ENCODE data around the gene MYO1D.

MYO1D gene

GRCh38 chr17:32443827-32444300, 433.1 kb downstream of the MYO1D start:
- Histone ChIP-seq H3K9me3 (ENCODE audit: control insufficient read depth in 2 of 2, low read length in 2 of 2) (no peaks in the 10 kb centered on the region), H3K9ac (ENCODE audit: low read length in 2 of 2) (peak overlapping the region in 1 of 2 donors; percentile 51), H3K27ac (ENCODE audit: low read length) (no peak overlapping the region), H3K36me3 (ENCODE audit: control insufficient read depth in 2 of 2, insufficient read depth in 2 of 2, low read length in 2 of 2) (peaks cover 10% of the 10 kb centered on the region in 2 donors), H3K4me1 (ENCODE audit: control insufficient read depth, insufficient read depth, low read length) (peaks cover 3% of the 10 kb centered on the region), H3K27me3 (ENCODE audit: control insufficient read depth in 1 of 2, insufficient read depth in 2 of 2, low read length in 2 of 2) (no peaks in the 10 kb centered on the region), H3K4me3 (ENCODE audit: low read length in 2 of 2) (peak overlapping the region; percentile 52 to 93)
